Loucy (cell line): ENCODE results near the gene FES.
"Not testable (repeated sequence)": the region's sequence is repeated elsewhere in the genome, so short reads cannot be mapped to it uniquely, and the experiment has no call there.

Experiments used
- H2AFZ ChIP-seq: fragments of 200-600 bp; sonication (generic); 2 replicates; pipeline ENCODE4 v1.6.0; 2016; ENCODE audit warnings: antibody characterized with exemption, mild to moderate bottlenecking, low read length, moderate library complexity
- H3F3A ChIP-seq: fragments of 200-600 bp; 2 replicates; pipeline ENCODE4 v1.6.0; 2016; ENCODE audit warnings: antibody characterized with exemption, low read depth, mild to moderate bottlenecking
- H3K27me3 ChIP-seq: fragments of 200-600 bp; sonication (generic); 2 replicates; pipeline ENCODE4 v1.6.1; 2014; ENCODE audit warnings: low read length, mild to moderate bottlenecking; ENCODE audit not compliant: insufficient read depth, poor library complexity, severe bottlenecking
- H3K36me3 ChIP-seq: fragments of 200-600 bp; sonication (generic); 2 replicates; pipeline ENCODE4 v1.6.1; 2016; ENCODE audit warnings: low read length; ENCODE audit not compliant: insufficient read depth
- H3K4me1 ChIP-seq: fragments of 200-600 bp; sonication (generic); 2 replicates; pipeline ENCODE4 v1.5.1; 2014; ENCODE audit warnings: low read length, mild to moderate bottlenecking; ENCODE audit not compliant: insufficient read depth, poor library complexity, severe bottlenecking
- H3K4me2 ChIP-seq: fragments of 200-600 bp; sonication (generic); 2 replicates; pipeline ENCODE4 v1.6.0; 2014; ENCODE audit warnings: antibody characterized with exemption, low read length, low read depth, mild to moderate bottlenecking; ENCODE audit not compliant: poor library complexity, severe bottlenecking
- H3K4me3 ChIP-seq: fragments of 200-600 bp; sonication (generic); 2 replicates; pipeline ENCODE4 v1.5.1; 2014; ENCODE audit warnings: low read length, mild to moderate bottlenecking, mixed read lengths; ENCODE audit not compliant: poor library complexity, severe bottlenecking
- H3K79me2 ChIP-seq: fragments of 200-600 bp; sonication (generic); 2 replicates; pipeline ENCODE4 v1.6.1; 2014; ENCODE audit warnings: low read length; ENCODE audit not compliant: insufficient read depth
- H3K9ac ChIP-seq: fragments of 200-600 bp; sonication (generic); 2 replicates; pipeline ENCODE4 v1.6.0; 2014; ENCODE audit warnings: mild to moderate bottlenecking, low read depth, low read length, moderate library complexity; ENCODE audit not compliant: poor library complexity, severe bottlenecking
- H3K9me2 ChIP-seq: fragments of 200-600 bp; sonication (generic); replicated peaks from 2 replicates; pipeline ENCODE4 v1.6.1; 2016; ENCODE audit warnings: low read depth, low read length, mixed read lengths
- H3K9me3 ChIP-seq: fragments of 200-600 bp; sonication (generic); 2 replicates; pipeline ENCODE4 v1.6.1; 2014; ENCODE audit warnings: mild to moderate bottlenecking, antibody characterized with exemption, low read length, low read depth; ENCODE audit not compliant: insufficient read depth
- H4K20me1 ChIP-seq: fragments of 200-600 bp; sonication (generic); 2 replicates; pipeline ENCODE4 v1.6.0; 2014; ENCODE audit warnings: antibody characterized with exemption, low read length, mild to moderate bottlenecking; ENCODE audit not compliant: insufficient read depth, poor library complexity, severe bottlenecking
- EZH2phosphoT487 ChIP-seq: fragments of 200-600 bp; IDR thresholded peaks from 2 replicates; pipeline ENCODE4 v1.6.1; 2018; ENCODE audit warnings: antibody characterized with exemption, mild to moderate bottlenecking, moderate library complexity, borderline replicate concordance
- TF ChIP-seq, protein P1 (sequence below): fragments of 200-600 bp; sonication (generic); conservative IDR thresholded peaks from 2 replicates; pipeline ENCODE4 v1.5.1; 2014; ENCODE audit warnings: mild to moderate bottlenecking, antibody characterized with exemption, low read length

FES gene

GRCh38 chr15:90928106-90928505 lies 43.8 kb downstream of the FES start:
- not testable (repeated sequence) for H4K20me1 ChIP-seq, H3F3A ChIP-seq, H3K9ac ChIP-seq, H2AFZ ChIP-seq, H3K36me3 ChIP-seq, H3K9me3 ChIP-seq, H3K4me2 ChIP-seq, H3K4me3 ChIP-seq, H3K27me3 ChIP-seq, H3K9me2 ChIP-seq
- H3K79me2 ChIP-seq, result peaks cover 19% of the 10 kb centered on the region; the same call in 1 of the 2 replicates
- peaks cover 21% of the 10 kb centered on the region for H3K4me1 ChIP-seq

GRCh38 chr15:90929246-90930019 lies 45.1 kb downstream of the FES start:
- no peaks in the 10 kb centered on the region for H4K20me1 ChIP-seq
- peaks cover 26% of the 10 kb centered on the region for H3K4me1 ChIP-seq
- H3K9ac ChIP-seq, result peak overlapping the region; percentile 82

DNA sequence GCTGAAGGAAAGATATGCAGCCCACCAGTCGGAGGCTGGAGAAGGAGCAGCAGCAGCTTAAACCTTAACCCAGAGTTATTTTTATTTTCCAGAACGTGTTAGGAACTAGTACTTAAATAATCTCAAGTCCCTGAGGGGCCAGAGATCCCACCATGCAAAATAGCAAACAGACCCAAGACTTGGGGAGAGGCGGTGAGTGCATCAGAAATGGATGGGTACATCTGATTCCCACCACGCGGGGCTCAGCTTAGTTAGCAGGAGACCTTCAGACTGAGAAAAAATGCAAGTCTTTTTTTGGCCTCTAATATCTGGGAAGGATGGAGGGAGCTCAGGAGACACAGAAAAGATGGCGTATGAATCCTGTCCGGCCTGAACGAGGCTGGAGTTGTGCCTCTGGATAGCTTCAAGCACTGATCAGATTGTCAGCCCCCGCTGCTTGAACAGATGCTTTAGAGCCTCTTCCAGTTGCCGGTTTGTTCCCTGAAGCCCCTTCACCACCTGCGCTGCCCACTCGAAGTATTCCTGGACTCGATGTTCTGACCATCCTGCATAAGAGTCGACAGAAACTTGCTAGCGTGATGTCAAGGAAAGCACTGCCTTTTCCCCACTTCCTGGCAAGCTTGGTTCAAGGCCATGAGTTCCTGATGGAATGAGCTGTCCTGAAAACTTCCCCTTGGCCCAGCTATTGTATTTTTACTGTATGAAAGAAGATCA lies 46.7 kb downstream of the FES start:
- Histone ChIP-seq H3K27me3 (no peaks in the 10 kb centered on the region), H3K9me2 (no peaks in the 10 kb centered on the region), H4K20me1 (peaks cover 7% of the 10 kb centered on the region), H2AFZ (no peak overlapping the region), H3F3A (0 out of 2 replicates have a peak, but pooled peaks cover 5% of the 10 kb centered on the region), H3K4me1 (peaks cover 35% of the 10 kb centered on the region), H3K4me2 (peak overlapping the region; percentile 85), H3K9ac (peak overlapping the region; percentile 82), H3K4me3 (peak overlapping the region; percentile 85), H3K79me2 (peaks cover 25% of the 10 kb centered on the region), H3K9me3 (no peaks in the 10 kb centered on the region), H3K36me3 (no peaks in the 10 kb centered on the region)
- TF ChIP-seq, protein P1, sequence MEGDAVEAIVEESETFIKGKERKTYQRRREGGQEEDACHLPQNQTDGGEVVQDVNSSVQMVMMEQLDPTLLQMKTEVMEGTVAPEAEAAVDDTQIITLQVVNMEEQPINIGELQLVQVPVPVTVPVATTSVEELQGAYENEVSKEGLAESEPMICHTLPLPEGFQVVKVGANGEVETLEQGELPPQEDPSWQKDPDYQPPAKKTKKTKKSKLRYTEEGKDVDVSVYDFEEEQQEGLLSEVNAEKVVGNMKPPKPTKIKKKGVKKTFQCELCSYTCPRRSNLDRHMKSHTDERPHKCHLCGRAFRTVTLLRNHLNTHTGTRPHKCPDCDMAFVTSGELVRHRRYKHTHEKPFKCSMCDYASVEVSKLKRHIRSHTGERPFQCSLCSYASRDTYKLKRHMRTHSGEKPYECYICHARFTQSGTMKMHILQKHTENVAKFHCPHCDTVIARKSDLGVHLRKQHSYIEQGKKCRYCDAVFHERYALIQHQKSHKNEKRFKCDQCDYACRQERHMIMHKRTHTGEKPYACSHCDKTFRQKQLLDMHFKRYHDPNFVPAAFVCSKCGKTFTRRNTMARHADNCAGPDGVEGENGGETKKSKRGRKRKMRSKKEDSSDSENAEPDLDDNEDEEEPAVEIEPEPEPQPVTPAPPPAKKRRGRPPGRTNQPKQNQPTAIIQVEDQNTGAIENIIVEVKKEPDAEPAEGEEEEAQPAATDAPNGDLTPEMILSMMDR, result no peak
- no peak for TF ChIP-seq EZH2phosphoT487

More at GRCh38 chr15:90929246-90930019, 45.1 kb downstream of the FES start:
- TF ChIP-seq, protein P1, result no peak
- no peak for TF ChIP-seq EZH2phosphoT487
- H3K79me2 ChIP-seq, result peaks cover 19% of the 10 kb centered on the region; the same call in 1 of the 2 replicates
- H3K4me3 ChIP-seq, result peak overlapping the region; percentile 85
- no peaks in the 10 kb centered on the region for H3K27me3 ChIP-seq
- H3K36me3 ChIP-seq, result no peaks in the 10 kb centered on the region
- no peaks in the 10 kb centered on the region for H3K9me2 ChIP-seq
- 0 out of 2 replicates have a peak, but pooled peaks cover 5% of the 10 kb centered on the region for H3F3A ChIP-seq
- peak overlapping the region; percentile 85 for H3K4me2 ChIP-seq
- H3K9me3 ChIP-seq, result no peaks in the 10 kb centered on the region
- peak overlapping the region; percentile 88 for H2AFZ ChIP-seq
